HFF-Myc (cell line): ENCODE results near the gene WHRN.

Experiments used
- DNase-seq: peaks from one replicate; pipeline ENCODE4 v3.0.0-alpha.2; 2011; ENCODE audit warnings: low read depth; ENCODE audit errors: extremely low read depth
- H3K4me3 ChIP-seq: replicated peaks from 2 replicates; pipeline ENCODE4 v1.5.1; 2011; ENCODE audit warnings: low read depth, mild to moderate bottlenecking, control low read depth, low read length
- CTCF ChIP-seq: IDR thresholded peaks from 2 replicates; pipeline ENCODE4 v1.5.1; 2012; ENCODE audit warnings: mild to moderate bottlenecking, low read depth, low read length, control low read depth; ENCODE audit errors: missing control alignments

The WHRN gene

GRCh38 chr9:114452219-114453165 is 52.8 kb downstream of the WHRN start:
- no peak for TF ChIP-seq CTCF
- DNase-seq = no peak
- H3K4me3 ChIP-seq = no peak overlapping the region

GRCh38 chr9:114451707-114452031 is 53.6 kb downstream of the WHRN start:
- H3K4me3 ChIP-seq = no peak overlapping the region
- no peak for DNase-seq
- no peak for TF ChIP-seq CTCF

DNA sequence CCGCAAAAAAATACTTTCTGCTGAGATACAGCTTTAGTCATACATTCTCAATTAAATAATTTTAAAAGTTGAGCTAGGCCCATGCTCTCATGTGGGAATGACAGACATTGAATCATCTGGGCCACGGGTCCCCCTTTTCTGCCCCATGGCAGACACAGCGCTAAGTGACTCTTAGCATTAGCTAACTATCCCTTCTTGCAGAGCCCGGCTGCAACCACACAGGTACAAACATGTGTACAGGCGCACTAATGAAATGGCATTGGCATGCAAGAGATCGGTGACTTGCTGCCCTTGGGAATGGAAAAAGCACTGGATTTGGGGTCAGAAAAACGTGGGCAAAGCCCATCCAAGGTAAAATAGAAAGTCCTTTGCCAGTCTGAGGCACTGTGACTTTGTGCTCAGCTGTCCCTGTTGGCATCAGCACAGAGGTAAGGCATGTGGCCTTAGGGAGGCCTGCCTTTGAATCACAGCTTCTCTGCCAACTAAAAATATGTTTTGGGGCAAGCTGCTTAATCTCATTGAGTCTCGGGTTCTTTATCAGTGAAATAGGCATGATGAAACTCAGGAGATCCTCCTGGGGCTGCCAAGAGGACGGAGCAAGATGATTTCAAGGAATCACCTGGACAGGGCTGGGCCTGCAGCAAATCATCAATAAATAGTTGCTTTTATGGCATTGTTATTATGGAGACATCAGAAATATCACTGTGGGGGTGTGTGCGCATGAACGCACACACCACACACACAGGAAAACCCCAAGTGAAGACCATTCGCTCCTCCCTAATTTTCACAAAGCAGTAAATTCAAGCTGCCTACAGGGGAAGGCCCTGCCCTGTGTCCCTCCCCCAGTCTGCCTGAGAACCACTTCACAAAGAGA is 54.2 kb downstream of the WHRN start:
- DNase-seq = no peak
- H3K4me3 ChIP-seq = no peak overlapping the region
- TF ChIP-seq CTCF = no peak

GRCh38 chr9:114450181-114450580 is 55.1 kb downstream of the WHRN start:
- DNase-seq = no peak
- H3K4me3 ChIP-seq = no peak overlapping the region
- TF ChIP-seq CTCF = no peak

- no peak for TF ChIP-seq CTCF
- no peak overlapping the region for H3K4me3 ChIP-seq
- no peak for DNase-seq
Observed at GRCh38 chr9:114449236-114449635, 56.0 kb downstream of the WHRN start.

GRCh38 chr9:114448706-114449105 is 56.6 kb downstream of the WHRN start:
- no peak for TF ChIP-seq CTCF
- DNase-seq = peak; percentile 12
- no peak overlapping the region for H3K4me3 ChIP-seq
